ENCODE data around the gene KIF5A.

Gene KIF5A

DNA sequence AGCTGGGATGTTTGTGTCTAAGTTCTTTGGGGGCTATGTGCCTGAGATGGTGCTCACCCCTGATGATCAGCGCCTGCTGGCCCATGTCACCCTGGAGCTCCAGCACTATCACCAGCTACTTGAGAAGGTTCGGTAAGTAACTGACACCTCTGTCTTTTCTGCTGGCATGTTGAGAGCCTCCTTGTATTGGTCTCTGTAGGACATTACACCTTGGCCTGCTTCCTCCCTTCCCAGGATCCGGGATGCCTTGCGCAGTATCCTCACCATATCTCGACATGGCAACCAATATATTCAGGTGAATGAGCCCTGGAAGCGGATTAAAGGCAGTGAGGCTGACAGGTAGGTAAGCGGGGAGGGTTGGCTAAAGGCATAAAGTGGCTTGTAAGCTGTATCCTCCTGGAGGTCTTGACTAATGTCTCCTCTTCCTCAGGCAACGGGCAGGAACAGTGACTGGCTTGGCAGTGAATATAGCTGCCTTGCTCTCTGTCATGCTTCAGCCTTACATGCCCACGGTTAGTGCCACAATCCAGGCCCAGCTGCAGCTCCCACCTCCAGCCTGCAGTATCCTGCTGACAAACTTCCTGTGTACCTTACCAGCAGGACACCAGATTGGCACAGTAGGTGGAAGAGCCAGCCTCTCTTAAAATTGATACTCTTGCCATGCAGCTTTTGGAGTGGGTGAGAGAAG, 35.0 kb upstream of the KIF5A start:
- no peak for ATAC-seq
- no peak for TF ChIP-seq SNAI2 (CRISPR knock-in tag; IDR thresholded peaks at IDR 0.05)
- TF ChIP-seq ZFP3 (CRISPR knock-in tag; IDR thresholded peaks at IDR 0.05), result no peak
- no peak for TF ChIP-seq ISL1 (CRISPR knock-in tag; IDR thresholded peaks at IDR 0.05)
- no peak for TF ChIP-seq GLIS3 (CRISPR knock-in tag; IDR thresholded peaks at IDR 0.05)
- no peak for TF ChIP-seq ESRRG (CRISPR knock-in tag; IDR thresholded peaks at IDR 0.05)
- no peak for TF ChIP-seq PPARA (CRISPR knock-in tag; IDR thresholded peaks at IDR 0.05; ENCODE audit: borderline replicate concordance)
- TF ChIP-seq TOX (CRISPR knock-in tag; IDR thresholded peaks at IDR 0.05; ENCODE audit: borderline replicate concordance), result no peak
- TF ChIP-seq, protein P1, sequence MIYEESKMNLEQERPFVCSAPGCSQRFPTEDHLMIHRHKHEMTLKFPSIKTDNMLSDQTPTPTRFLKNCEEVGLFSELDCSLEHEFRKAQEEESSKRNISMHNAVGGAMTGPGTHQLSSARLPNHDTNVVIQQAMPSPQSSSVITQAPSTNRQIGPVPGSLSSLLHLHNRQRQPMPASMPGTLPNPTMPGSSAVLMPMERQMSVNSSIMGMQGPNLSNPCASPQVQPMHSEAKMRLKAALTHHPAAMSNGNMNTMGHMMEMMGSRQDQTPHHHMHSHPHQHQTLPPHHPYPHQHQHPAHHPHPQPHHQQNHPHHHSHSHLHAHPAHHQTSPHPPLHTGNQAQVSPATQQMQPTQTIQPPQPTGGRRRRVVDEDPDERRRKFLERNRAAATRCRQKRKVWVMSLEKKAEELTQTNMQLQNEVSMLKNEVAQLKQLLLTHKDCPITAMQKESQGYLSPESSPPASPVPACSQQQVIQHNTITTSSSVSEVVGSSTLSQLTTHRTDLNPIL (CRISPR knock-in tag; IDR thresholded peaks at IDR 0.05; ENCODE audit: low read depth), result no peak
- TF ChIP-seq TCF4 (CRISPR knock-in tag; IDR thresholded peaks at IDR 0.05; ENCODE audit: borderline replicate concordance), result no peak
- no peak for TF ChIP-seq CSDC2 (CRISPR knock-in tag; IDR thresholded peaks at IDR 0.05)
- TF ChIP-seq BACH2 (CRISPR knock-in tag; IDR thresholded peaks at IDR 0.05; ENCODE audit: borderline replicate concordance), result no peak
- TF ChIP-seq ZNF565 (CRISPR knock-in tag; conservative IDR thresholded peaks at IDR 0.05; ENCODE audit: low read depth), result no peak
- no peak for TF ChIP-seq ZC3H10 (CRISPR knock-in tag; IDR thresholded peaks at IDR 0.05)
- TF ChIP-seq, protein P2, sequence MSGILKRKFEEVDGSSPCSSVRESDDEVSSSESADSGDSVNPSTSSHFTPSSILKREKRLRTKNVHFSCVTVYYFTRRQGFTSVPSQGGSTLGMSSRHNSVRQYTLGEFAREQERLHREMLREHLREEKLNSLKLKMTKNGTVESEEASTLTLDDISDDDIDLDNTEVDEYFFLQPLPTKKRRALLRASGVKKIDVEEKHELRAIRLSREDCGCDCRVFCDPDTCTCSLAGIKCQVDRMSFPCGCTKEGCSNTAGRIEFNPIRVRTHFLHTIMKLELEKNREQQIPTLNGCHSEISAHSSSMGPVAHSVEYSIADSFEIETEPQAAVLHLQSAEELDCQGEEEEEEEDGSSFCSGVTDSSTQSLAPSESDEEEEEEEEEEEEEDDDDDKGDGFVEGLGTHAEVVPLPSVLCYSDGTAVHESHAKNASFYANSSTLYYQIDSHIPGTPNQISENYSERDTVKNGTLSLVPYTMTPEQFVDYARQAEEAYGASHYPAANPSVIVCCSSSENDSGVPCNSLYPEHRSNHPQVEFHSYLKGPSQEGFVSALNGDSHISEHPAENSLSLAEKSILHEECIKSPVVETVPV (CRISPR knock-in tag; IDR thresholded peaks at IDR 0.05), result no peak
- TF ChIP-seq ZNF8 (CRISPR knock-in tag; IDR thresholded peaks at IDR 0.05), result no peak
- TF ChIP-seq, protein P3, sequence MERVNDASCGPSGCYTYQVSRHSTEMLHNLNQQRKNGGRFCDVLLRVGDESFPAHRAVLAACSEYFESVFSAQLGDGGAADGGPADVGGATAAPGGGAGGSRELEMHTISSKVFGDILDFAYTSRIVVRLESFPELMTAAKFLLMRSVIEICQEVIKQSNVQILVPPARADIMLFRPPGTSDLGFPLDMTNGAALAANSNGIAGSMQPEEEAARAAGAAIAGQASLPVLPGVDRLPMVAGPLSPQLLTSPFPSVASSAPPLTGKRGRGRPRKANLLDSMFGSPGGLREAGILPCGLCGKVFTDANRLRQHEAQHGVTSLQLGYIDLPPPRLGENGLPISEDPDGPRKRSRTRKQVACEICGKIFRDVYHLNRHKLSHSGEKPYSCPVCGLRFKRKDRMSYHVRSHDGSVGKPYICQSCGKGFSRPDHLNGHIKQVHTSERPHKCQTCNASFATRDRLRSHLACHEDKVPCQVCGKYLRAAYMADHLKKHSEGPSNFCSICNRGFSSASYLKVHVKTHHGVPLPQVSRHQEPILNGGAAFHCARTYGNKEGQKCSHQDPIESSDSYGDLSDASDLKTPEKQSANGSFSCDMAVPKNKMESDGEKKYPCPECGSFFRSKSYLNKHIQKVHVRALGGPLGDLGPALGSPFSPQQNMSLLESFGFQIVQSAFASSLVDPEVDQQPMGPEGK (CRISPR knock-in tag; IDR thresholded peaks at IDR 0.05; ENCODE audit: borderline replicate concordance), result no peak
- TF ChIP-seq, protein P4, sequence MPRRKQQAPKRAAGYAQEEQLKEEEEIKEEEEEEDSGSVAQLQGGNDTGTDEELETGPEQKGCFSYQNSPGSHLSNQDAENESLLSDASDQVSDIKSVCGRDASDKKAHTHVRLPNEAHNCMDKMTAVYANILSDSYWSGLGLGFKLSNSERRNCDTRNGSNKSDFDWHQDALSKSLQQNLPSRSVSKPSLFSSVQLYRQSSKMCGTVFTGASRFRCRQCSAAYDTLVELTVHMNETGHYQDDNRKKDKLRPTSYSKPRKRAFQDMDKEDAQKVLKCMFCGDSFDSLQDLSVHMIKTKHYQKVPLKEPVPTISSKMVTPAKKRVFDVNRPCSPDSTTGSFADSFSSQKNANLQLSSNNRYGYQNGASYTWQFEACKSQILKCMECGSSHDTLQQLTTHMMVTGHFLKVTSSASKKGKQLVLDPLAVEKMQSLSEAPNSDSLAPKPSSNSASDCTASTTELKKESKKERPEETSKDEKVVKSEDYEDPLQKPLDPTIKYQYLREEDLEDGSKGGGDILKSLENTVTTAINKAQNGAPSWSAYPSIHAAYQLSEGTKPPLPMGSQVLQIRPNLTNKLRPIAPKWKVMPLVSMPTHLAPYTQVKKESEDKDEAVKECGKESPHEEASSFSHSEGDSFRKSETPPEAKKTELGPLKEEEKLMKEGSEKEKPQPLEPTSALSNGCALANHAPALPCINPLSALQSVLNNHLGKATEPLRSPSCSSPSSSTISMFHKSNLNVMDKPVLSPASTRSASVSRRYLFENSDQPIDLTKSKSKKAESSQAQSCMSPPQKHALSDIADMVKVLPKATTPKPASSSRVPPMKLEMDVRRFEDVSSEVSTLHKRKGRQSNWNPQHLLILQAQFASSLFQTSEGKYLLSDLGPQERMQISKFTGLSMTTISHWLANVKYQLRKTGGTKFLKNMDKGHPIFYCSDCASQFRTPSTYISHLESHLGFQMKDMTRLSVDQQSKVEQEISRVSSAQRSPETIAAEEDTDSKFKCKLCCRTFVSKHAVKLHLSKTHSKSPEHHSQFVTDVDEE (CRISPR knock-in tag; IDR thresholded peaks at IDR 0.05), result no peak
- no peak for TF ChIP-seq OSR1 (CRISPR knock-in tag; IDR thresholded peaks at IDR 0.05)
- no peak for TF ChIP-seq ZFP30 (CRISPR knock-in tag; IDR thresholded peaks at IDR 0.05)
- no peak for TF ChIP-seq ZNF70 (CRISPR knock-in tag; IDR thresholded peaks at IDR 0.05)

DNA sequence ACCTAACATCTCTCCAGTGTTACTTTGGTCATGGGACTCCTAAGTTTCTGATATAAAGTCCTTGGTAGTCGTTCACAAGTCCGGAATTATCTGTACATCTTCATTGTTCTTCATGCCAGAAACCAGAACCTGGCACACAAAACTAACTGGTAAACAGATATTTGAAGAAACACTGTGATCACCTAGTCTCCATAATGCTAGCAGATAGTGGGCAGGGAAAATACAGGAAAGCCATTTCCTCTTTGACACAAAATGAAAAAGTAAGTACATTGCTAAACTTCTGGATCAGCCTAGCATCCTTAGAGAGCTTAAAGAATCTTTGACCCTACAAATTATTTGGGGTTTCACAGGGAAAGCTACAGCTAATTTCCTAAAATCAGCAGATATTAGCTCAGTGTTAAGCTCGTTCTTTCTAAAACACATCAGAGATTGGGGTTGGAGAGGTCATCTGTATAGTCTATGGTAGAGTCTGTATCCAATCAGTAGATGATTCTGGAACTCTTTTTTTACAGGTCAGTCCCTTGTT, 34.4 kb upstream of the KIF5A start:
- TF ChIP-seq ESRRG (CRISPR knock-in tag; IDR thresholded peaks at IDR 0.05) (no peak), RARB (CRISPR knock-in tag; IDR thresholded peaks at IDR 0.05) (no peak), CSDC2 (CRISPR knock-in tag; IDR thresholded peaks at IDR 0.05) (no peak), ZNF70 (CRISPR knock-in tag; IDR thresholded peaks at IDR 0.05) (no peak), ZFP30 (CRISPR knock-in tag; IDR thresholded peaks at IDR 0.05) (no peak), ISL1 (CRISPR knock-in tag; IDR thresholded peaks at IDR 0.05) (no peak), BACH2 (CRISPR knock-in tag; IDR thresholded peaks at IDR 0.05; ENCODE audit: borderline replicate concordance) (no peak), TCF4 (CRISPR knock-in tag; IDR thresholded peaks at IDR 0.05; ENCODE audit: borderline replicate concordance) (no peak), SNAI2 (CRISPR knock-in tag; IDR thresholded peaks at IDR 0.05) (no peak), PPARA (CRISPR knock-in tag; IDR thresholded peaks at IDR 0.05; ENCODE audit: borderline replicate concordance) (no peak), TOX (CRISPR knock-in tag; IDR thresholded peaks at IDR 0.05; ENCODE audit: borderline replicate concordance) (no peak), ZFP3 (CRISPR knock-in tag; IDR thresholded peaks at IDR 0.05) (no peak), OSR1 (CRISPR knock-in tag; IDR thresholded peaks at IDR 0.05) (no peak)
- TF ChIP-seq, protein P1 (CRISPR knock-in tag; IDR thresholded peaks at IDR 0.05; ENCODE audit: low read depth), result no peak
- TF ChIP-seq, protein P4 (CRISPR knock-in tag; IDR thresholded peaks at IDR 0.05), result no peak
- TF ChIP-seq, protein P3 (CRISPR knock-in tag; IDR thresholded peaks at IDR 0.05; ENCODE audit: borderline replicate concordance), result no peak
- ATAC-seq, result no peak

All from SK-N-SH treated with all-trans-retinoic acid at 6 μM for 48 hours (cell line).